Dedifferentiated amniotic fluid mesenchymal stem cell (primary cell): ENCODE measurements around the gene THYN1.
A peak's percentile ranks its signal among the peaks of the same experiment; 100 is the strongest.

Source experiments
- DNase-seq: peaks from one replicate; pipeline ENCODE4 v3.0.0-alpha.2; 2016; ENCODE audit errors: extremely low spot score

The THYN1 gene

DNA sequence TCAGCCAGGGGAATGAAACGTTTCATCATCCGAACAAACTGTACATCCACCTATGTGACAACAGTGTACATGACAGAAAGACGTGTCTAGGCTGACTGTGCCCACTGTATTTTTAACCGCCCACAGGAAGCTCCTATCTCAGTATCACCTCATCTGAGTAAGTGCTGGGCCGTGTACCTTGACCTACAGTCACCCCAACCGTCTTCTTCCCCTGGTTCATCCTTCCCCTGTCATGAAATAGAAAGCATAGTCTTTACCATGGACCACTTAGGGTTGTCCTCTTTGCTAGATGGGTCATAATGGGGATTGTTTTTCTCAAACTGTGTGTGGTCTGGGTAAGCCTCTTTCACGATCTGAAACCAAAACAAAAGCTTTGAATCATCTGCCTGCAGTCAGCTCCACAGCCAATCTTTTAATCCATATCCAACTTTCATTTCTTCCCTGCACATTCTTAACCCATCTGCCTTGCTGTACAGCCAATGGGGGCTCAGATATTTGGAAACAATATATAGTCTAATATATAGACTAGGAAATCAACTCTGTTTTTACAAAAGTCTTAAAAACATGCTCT lies 4.2 kb downstream of the THYN1 start:
- no peak for DNase-seq

GRCh38 chr11:134246678-134247077 lies 6.5 kb downstream of the THYN1 start:
- no peak for DNase-seq

- DNase-seq, result no peak
Measured at GRCh38 chr11:134246100-134246499, 7.1 kb downstream of the THYN1 start.

- no peak for DNase-seq
Measured at GRCh38 chr11:134245434-134245833, 7.7 kb downstream of the THYN1 start.

GRCh38 chr11:134244593-134244992 lies 8.6 kb downstream of the THYN1 start:
- no peak for DNase-seq

GRCh38 chr11:134243913-134244312 lies 9.2 kb downstream of the THYN1 start:
- no peak for DNase-seq

- DNase-seq, result no peak
Measured at GRCh38 chr11:134242376-134242775, 10.8 kb downstream of the THYN1 start.

- no peak for DNase-seq
Measured at GRCh38 chr11:134240592-134240991, 12.6 kb downstream of the THYN1 start.

DNA sequence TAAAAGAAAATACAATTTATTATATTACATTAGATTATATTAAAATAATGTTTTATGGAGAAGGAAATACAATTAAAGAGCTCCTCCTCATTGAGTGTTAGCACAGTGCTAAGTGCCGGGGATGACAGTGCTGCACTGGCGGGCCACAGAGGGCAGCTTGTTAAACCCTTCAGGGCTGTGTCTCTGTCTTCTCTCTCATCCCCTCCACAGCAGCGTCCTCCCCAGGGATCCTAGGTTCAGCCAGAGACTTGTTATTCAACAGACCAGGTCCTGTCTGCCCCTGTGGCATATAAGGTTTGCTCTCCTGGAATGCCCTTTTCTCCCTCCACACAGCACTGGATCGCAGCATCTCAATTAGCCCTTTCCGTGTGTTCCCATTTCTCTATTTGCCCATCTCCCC lies 14.2 kb downstream of the THYN1 start:
- DNase-seq, result no peak

DNA sequence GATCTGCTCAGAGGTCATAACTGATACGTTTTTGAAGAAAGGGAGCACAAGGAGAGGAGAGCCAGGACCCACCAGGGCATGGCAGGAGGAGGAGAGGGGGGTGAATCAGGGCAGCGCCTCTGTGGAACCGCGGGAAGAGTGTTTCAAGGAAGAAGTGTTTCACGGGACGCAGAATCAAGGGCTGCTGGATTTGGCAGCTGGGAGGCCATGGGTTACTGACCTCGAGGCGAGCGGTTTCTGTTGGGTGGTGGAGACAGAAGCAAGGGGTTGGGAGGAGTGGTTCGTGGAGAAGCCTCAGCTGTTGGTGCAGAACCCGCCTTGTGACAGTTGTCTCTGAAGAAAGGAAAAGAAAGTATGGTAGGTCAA lies 15.6 kb downstream of the THYN1 start:
- DNase-seq, result no peak

- no peak for DNase-seq
Measured at GRCh38 chr11:134236834-134237556, 16.2 kb downstream of the THYN1 start.

DNA sequence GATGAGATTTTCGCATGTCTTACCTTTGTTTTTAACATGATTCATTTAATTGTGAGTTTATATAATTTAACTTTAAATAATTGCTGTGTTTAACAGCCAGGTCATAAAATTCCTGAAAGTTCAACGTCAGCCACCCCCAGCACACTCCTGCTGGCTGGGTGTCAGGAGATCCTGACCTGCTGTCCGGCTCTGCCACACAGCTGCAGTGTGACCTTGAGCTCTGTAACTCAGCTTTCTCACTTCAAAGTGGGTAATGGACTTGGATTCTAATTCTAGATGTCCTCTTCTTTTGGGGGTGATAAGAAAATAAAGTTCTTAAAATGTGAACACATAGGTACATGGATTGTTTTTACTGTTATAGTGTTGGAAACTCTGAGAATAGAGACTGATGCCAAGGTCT lies 17.8 kb downstream of the THYN1 start:
- no peak for DNase-seq

DNA sequence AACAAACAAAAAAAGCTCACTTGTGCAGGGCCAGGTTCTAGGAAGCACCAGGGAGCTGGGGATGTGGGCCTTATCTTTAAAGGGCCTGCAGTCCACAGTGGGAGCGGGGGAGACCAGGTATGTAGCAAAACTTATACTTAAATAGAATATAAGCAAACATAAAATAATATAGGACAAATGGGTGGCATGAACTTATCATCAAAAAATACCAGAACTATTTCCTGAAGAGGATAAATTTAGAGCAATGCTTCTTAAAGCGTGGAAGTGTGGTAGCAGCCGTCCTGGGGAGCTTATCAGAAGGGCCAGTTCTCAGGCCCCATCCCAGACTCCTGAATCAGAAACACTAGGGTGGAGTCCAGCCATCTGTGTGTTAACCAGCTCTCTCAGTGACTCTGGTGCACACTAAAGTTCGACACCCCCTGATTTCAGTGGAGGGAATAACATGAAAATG lies 19.4 kb downstream of the THYN1 start:
- no peak for DNase-seq

- DNase-seq, result no peak
Measured at GRCh38 chr11:134231958-134232659, 21.0 kb downstream of the THYN1 start.

- DNase-seq, result no peak
Measured at GRCh38 chr11:134230339-134230738, 22.8 kb downstream of the THYN1 start.

GRCh38 chr11:134229126-134229790 lies 23.9 kb downstream of the THYN1 start:
- DNase-seq, result no peak

DNA sequence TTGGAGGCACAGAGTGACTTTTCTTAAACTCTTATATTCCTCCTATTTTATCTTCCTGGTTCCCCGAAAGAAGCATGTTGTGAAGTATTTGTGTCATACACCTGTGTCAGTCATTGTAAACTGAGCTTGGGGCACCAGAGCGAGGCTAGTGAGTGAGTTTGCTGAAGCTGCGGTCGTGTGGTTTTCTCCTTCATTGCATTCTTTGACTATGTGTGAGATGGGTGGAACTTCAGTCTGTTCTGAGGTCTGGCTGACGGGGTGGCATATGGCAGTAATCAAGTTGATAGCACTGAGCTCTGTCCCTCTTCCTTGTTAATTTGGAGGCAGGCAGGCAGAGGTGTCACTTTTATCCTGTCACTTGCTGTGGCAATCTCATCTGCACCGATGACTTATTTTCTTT lies 24.5 kb downstream of the THYN1 start:
- no peak for DNase-seq

- DNase-seq, result no peak
Measured at GRCh38 chr11:134226806-134227325, 26.3 kb downstream of the THYN1 start.

GRCh38 chr11:134224710-134225664 lies 28.2 kb downstream of the THYN1 start:
- DNase-seq, result no peak

GRCh38 chr11:134223836-134224709 lies 29.1 kb downstream of the THYN1 start, which contains the start of the genes NCAPD3 and VPS26B:
TSS of gene NCAPD3 (minus strand) at chr11:134223967. CDS start at chr11:134223926, 41 bp downstream.
TSS of gene VPS26B (plus strand) at chr11:134224671. CDS start at chr11:134225123, 452 bp downstream.
- peak; percentile 98 for DNase-seq
